Endothelial cell (in vitro differentiated cells): ENCODE data around the gene ARHGEF6. TPM values are rescaled to one million over a fixed set of nuclear protein-coding genes. Genes with fewer than 3 reads are reported as not detected.

Experiments used
- DNase-seq: peaks from one replicate; pipeline ENCODE4 v3.0.0; 2021; ENCODE audit warnings: low spot score
- H3K27ac Mint-ChIP-seq: one replicate; pipeline ENCODE4 v1.8.0; 2021; ENCODE audit warnings: mixed read lengths, inconsistent platforms; ENCODE audit not compliant: unreplicated experiment
- H3K27me3 Mint-ChIP-seq: one replicate; pipeline ENCODE4 v1.8.0; 2021; ENCODE audit warnings: mild to moderate bottlenecking, moderate library complexity, mixed read lengths, inconsistent platforms; ENCODE audit not compliant: unreplicated experiment
- H3K36me3 Mint-ChIP-seq: one replicate; pipeline ENCODE4 v1.8.0; 2021; ENCODE audit warnings: mild to moderate bottlenecking, low read depth, mixed read lengths, inconsistent platforms; ENCODE audit not compliant: unreplicated experiment
- H3K4me1 Mint-ChIP-seq: one replicate; pipeline ENCODE4 v1.8.0; 2021; ENCODE audit warnings: mild to moderate bottlenecking, mixed read lengths, inconsistent platforms; ENCODE audit not compliant: unreplicated experiment
- H3K4me3 Mint-ChIP-seq: one replicate; pipeline ENCODE4 v1.8.0; 2021; ENCODE audit warnings: mild to moderate bottlenecking, mixed read lengths, inconsistent platforms; ENCODE audit not compliant: unreplicated experiment
- H3K9me3 Mint-ChIP-seq: one replicate; pipeline ENCODE4 v1.8.0; 2021; ENCODE audit warnings: mixed read lengths, inconsistent platforms; ENCODE audit not compliant: unreplicated experiment
- CTCF ChIP-seq: fragments of 200-600 bp; sonication (generic); IDR thresholded peaks from one replicate; pipeline ENCODE4 v1.5.0; 2021; ENCODE audit warnings: antibody characterized with exemption; ENCODE audit not compliant: unreplicated experiment
- total RNA-seq: library from RNA; stranded (reverse); fragmentation: NEBNext Ultra II Directional; extraction: Animal tissue kit (Norgen Biotek cat#: 25700); gene quantifications from one replicate; pipeline ENCODE4 v1.2.1, GENCODE V29; 2021; ENCODE audit not compliant: unreplicated experiment

Gene ARHGEF6
- total RNA-seq, 1 donor from 2014 or later = 18.8 TPM

GRCh38 chrX:136742721-136743379 is 37.9 kb downstream of the ARHGEF6 start:
- no peak for TF ChIP-seq CTCF
- Mint-ChIP-seq H3K36me3 (no peaks in the 10 kb centered on the region), H3K4me3 (no peak overlapping the region), H3K9me3 (no peaks in the 10 kb centered on the region), H3K4me1 (peaks cover 38% of the 10 kb centered on the region), H3K27me3 (no peaks in the 10 kb centered on the region), H3K27ac (no peak overlapping the region)
- no peak for DNase-seq

GRCh38 chrX:136738049-136738729 is 42.5 kb downstream of the ARHGEF6 start:
- Mint-ChIP-seq H3K27ac (no peak overlapping the region), H3K27me3 (no peaks in the 10 kb centered on the region), H3K36me3 (no peaks in the 10 kb centered on the region), H3K9me3 (no peaks in the 10 kb centered on the region), H3K4me1 (peaks cover 5% of the 10 kb centered on the region), H3K4me3 (no peak overlapping the region)
- DNase-seq = no peak
- TF ChIP-seq CTCF = no peak

- Mint-ChIP-seq H3K27ac (no peak overlapping the region), H3K27me3 (no peaks in the 10 kb centered on the region), H3K4me1 (peaks cover 5% of the 10 kb centered on the region), H3K36me3 (no peaks in the 10 kb centered on the region), H3K4me3 (no peak overlapping the region), H3K9me3 (no peaks in the 10 kb centered on the region)
- TF ChIP-seq CTCF = no peak
- DNase-seq = no peak
Measured at GRCh38 chrX:136736690-136737089, 44.0 kb downstream of the ARHGEF6 start.

GRCh38 chrX:136735601-136736000 is 45.1 kb downstream of the ARHGEF6 start:
- H3K36me3 Mint-ChIP-seq = peaks cover 3% of the 10 kb centered on the region
- no peak overlapping the region for H3K4me3 Mint-ChIP-seq
- peaks cover 5% of the 10 kb centered on the region for H3K4me1 Mint-ChIP-seq
- H3K9me3 Mint-ChIP-seq = no peaks in the 10 kb centered on the region
- peaks cover 1% of the 10 kb centered on the region for H3K27me3 Mint-ChIP-seq
- no peak for DNase-seq
- no peak overlapping the region for H3K27ac Mint-ChIP-seq
- TF ChIP-seq CTCF = no peak

GRCh38 chrX:136733613-136734012 is 47.1 kb downstream of the ARHGEF6 start:
- no peak for DNase-seq
- H3K4me1 Mint-ChIP-seq = peaks cover 5% of the 10 kb centered on the region
- no peaks in the 10 kb centered on the region for H3K9me3 Mint-ChIP-seq
- H3K4me3 Mint-ChIP-seq = no peak overlapping the region
- no peak for TF ChIP-seq CTCF
- H3K36me3 Mint-ChIP-seq = peaks cover 3% of the 10 kb centered on the region
- H3K27me3 Mint-ChIP-seq = peaks cover 1% of the 10 kb centered on the region
- no peak overlapping the region for H3K27ac Mint-ChIP-seq
